Osteoblast (primary cell): ENCODE measurements around the gene PCDHGA1. TPM values are rescaled to one million over a fixed set of nuclear protein-coding genes. Genes with fewer than 3 reads are reported as not detected.

Experiments
- DNase-seq: peaks from one replicate; pipeline ENCODE4 v3.0.0; 2011; ENCODE audit warnings: low spot score, mixed read lengths; ENCODE audit not compliant: insufficient read length; ENCODE audit errors: missing footprints
- H2AFZ ChIP-seq: 2 replicates; pipeline ENCODE4 v1.6.0; 2011; ENCODE audit warnings: mild to moderate bottlenecking, low read length
- H3K27ac ChIP-seq: 2 replicates; pipeline ENCODE4 v1.5.1; 2011; ENCODE audit warnings: mild to moderate bottlenecking, low read depth, low read length, moderate library complexity
- H3K27me3 ChIP-seq: 2 replicates; pipeline ENCODE4 v1.6.0; 2012; ENCODE audit warnings: mild to moderate bottlenecking, control low read depth, inconsistent platforms, low read length, moderate library complexity; ENCODE audit not compliant: insufficient read depth
- H3K36me3 ChIP-seq: 2 replicates; pipeline ENCODE4 v1.5.1; 2011; ENCODE audit warnings: mild to moderate bottlenecking, low read length, control low read depth, moderate library complexity; ENCODE audit not compliant: insufficient read depth
- H3K4me1 ChIP-seq: 2 replicates; pipeline ENCODE4 v1.5.1; 2011; ENCODE audit warnings: mild to moderate bottlenecking, low read length, control low read depth, moderate library complexity; ENCODE audit not compliant: insufficient read depth
- H3K4me2 ChIP-seq: 2 replicates; pipeline ENCODE4 v1.6.0; 2011; ENCODE audit warnings: mild to moderate bottlenecking, low read length; ENCODE audit not compliant: insufficient read depth
- H3K4me3 ChIP-seq: fragments of 200-600 bp; sonication (generic); 3 replicates; pipeline ENCODE4 v1.5.1; 2012; ENCODE audit warnings: mild to moderate bottlenecking, low read length, inconsistent platforms; ENCODE audit not compliant: insufficient read depth
- H3K79me2 ChIP-seq: 2 replicates; pipeline ENCODE4 v1.6.0; 2012; ENCODE audit warnings: mild to moderate bottlenecking, low read length, control low read depth, inconsistent platforms; ENCODE audit not compliant: insufficient read depth
- H3K9me3 ChIP-seq: 2 replicates; pipeline ENCODE4 v1.5.1; 2011; ENCODE audit warnings: low read depth, low read length, control low read depth
- H4K20me1 ChIP-seq: 2 replicates; pipeline ENCODE4 v1.6.0; 2012; ENCODE audit warnings: mild to moderate bottlenecking, low read length, control low read depth; ENCODE audit not compliant: insufficient read depth
- CTCF ChIP-seq: IDR thresholded peaks from 2 replicates; pipeline ENCODE4 v1.5.1; 2011; ENCODE audit warnings: mild to moderate bottlenecking, low read depth, low read length, moderate library complexity; ENCODE audit errors: extremely low read depth
- total RNA-seq: library from RNA; depleted of rRNA; stranded (reverse); fragments of >200 nt; gene quantifications from 2 replicates; pipeline ENCODE4 v1.2.3, GENCODE V29; 2012

Gene PCDHGA1
- total RNA-seq, 1 donor, result 1.1 TPM

GRCh38 chr5:141533897-141534296 is 203.6 kb downstream of the PCDHGA1 start:
- no peaks in the 10 kb centered on the region for H3K27me3 ChIP-seq
- DNase-seq, result no peak
- H2AFZ ChIP-seq, result no peak overlapping the region
- H4K20me1 ChIP-seq, result no peaks in the 10 kb centered on the region
- no peak for TF ChIP-seq CTCF
- H3K9me3 ChIP-seq, result no peaks in the 10 kb centered on the region
- H3K36me3 ChIP-seq, result no peaks in the 10 kb centered on the region
- H3K4me1 ChIP-seq, result peaks cover 9% of the 10 kb centered on the region
- no peaks in the 10 kb centered on the region for H3K79me2 ChIP-seq
- no peak overlapping the region for H3K27ac ChIP-seq
- H3K4me3 ChIP-seq, result no peak overlapping the region
- H3K4me2 ChIP-seq, result no peak overlapping the region

GRCh38 chr5:141534492-141535213 is 204.3 kb downstream of the PCDHGA1 start:
- no peak for DNase-seq
- Histone ChIP-seq H3K9me3 (no peaks in the 10 kb centered on the region), H3K4me2 (no peak overlapping the region), H2AFZ (no peak overlapping the region), H3K79me2 (no peaks in the 10 kb centered on the region), H3K27ac (no peak overlapping the region), H3K36me3 (no peaks in the 10 kb centered on the region), H3K4me1 (peaks cover 1% of the 10 kb centered on the region), H3K4me3 (no peak overlapping the region), H4K20me1 (no peaks in the 10 kb centered on the region), H3K27me3 (no peaks in the 10 kb centered on the region)
- TF ChIP-seq CTCF, result no peak

- no peak overlapping the region for H3K27ac ChIP-seq
- H2AFZ ChIP-seq, result no peak overlapping the region
- H3K4me2 ChIP-seq, result no peak overlapping the region
- DNase-seq, result no peak
- H3K27me3 ChIP-seq, result no peaks in the 10 kb centered on the region
- H4K20me1 ChIP-seq, result no peaks in the 10 kb centered on the region
- H3K36me3 ChIP-seq, result no peaks in the 10 kb centered on the region
- no peak overlapping the region for H3K4me3 ChIP-seq
- peaks cover 6% of the 10 kb centered on the region for H3K9me3 ChIP-seq
- H3K79me2 ChIP-seq, result no peaks in the 10 kb centered on the region
- H3K4me1 ChIP-seq, result no peaks in the 10 kb centered on the region
- no peak for TF ChIP-seq CTCF
These were observed 212.7 kb downstream of the PCDHGA1 start for GRCh38 chr5:141543053-141543452.

- Histone ChIP-seq H3K36me3 (peaks cover 3% of the 10 kb centered on the region), H2AFZ (no peak overlapping the region), H3K4me2 (no peak overlapping the region), H3K4me3 (no peak overlapping the region), H3K27me3 (no peaks in the 10 kb centered on the region), H4K20me1 (no peaks in the 10 kb centered on the region), H3K9me3 (peaks cover 6% of the 10 kb centered on the region), H3K4me1 (no peaks in the 10 kb centered on the region), H3K79me2 (no peaks in the 10 kb centered on the region), H3K27ac (no peak overlapping the region)
- TF ChIP-seq CTCF, result no peak
- DNase-seq, result no peak
These were observed 217.2 kb downstream of the PCDHGA1 start for GRCh38 chr5:141547488-141547887.
